GM15510 (cell line): ENCODE measurements around the gene MAP6.

Source experiments
- POLR2A ChIP-seq: IDR thresholded peaks from 3 replicates; pipeline ENCODE4 v1.6.1; 2011; ENCODE audit warnings: borderline replicate concordance; ENCODE audit not compliant: insufficient read length; ENCODE audit errors: extremely low read depth

The MAP6 gene

DNA sequence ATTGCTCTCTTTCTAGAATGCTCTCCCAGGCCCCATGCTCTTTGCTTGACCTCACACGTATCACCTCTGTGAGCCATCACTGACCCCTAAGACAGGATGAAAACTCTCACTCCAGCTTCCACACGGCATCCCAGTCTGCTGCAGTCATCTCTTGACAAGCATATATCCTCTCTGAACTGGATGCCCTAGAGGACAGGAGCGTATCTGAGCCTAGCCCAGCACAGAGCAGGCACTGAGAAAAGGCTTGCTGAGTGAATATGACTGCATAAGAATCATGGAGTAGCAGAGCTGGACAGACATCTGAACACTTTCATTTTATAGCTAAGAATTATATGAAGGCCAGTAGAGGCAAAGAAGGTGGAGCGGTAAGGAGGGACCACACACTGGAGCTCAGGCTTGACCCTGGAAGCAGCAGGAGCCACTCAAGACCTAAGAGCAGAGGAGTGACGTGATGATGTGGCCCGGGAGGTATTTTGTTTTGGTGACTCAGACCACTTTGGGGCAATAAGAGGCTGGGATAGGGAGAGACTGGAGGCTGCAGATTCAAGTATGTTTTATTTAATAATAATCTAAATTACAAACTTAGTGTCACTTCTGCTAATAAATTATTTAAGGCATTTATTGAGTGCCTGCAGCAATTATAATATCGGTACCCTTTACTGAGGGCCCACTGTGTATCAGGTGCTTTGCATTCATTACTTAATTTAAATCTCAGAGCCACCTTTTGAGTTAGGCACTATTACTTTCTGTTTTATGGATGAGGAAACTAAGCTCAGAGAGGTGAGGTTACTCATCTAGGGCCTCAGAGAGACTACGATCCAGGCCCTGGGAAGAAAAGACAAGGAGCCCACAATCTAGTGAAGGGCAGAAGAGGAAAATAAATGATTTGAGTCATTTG lies 42.6 kb downstream of the MAP6 start:
- TF ChIP-seq POLR2A: no peak

GRCh38 chr11:75625021-75625420 lies 43.8 kb downstream of the MAP6 start:
- no peak for TF ChIP-seq POLR2A

GRCh38 chr11:75616281-75616680 lies 52.6 kb downstream of the MAP6 start:
- no peak for TF ChIP-seq POLR2A

DNA sequence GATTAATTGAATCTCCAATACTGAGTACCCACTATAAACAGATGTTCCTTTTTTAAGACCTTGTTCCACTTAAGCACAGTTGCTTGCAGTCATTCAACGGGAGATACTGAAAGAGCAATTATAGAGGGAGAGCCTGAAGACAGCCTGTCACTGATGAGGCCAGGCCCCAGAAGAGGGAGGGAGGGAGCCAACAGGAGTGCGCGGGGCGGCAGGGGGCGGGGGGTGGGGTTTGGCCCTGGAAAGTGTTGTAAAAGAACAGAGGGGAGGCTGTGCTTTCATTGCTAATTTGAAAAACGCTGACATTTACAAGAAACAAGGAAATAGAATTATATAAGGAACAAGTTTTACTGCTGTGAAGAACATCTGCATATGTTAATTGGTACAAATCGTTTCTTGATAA lies 53.1 kb downstream of the MAP6 start:
- TF ChIP-seq POLR2A: no peak

DNA sequence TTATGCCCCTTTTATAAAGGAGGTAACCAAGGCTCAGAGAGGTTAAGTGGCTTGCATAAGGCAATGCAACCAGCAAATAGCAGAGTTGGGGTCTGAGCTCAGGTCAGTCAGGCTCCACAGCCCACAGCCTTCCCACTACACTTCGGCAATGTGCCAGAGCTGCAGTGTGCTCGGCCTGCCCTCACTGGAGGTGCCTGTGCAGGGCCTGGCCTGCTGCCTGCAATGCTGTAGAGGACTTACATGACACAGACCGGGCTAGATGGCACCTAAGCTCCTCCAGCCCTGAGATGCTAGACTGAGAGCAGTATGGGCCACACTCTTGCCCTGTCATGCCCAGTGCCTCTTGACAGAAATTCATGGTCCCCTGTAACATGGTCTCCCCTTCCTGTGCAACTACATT lies 57.0 kb downstream of the MAP6 start:
- TF ChIP-seq POLR2A: no peak

DNA sequence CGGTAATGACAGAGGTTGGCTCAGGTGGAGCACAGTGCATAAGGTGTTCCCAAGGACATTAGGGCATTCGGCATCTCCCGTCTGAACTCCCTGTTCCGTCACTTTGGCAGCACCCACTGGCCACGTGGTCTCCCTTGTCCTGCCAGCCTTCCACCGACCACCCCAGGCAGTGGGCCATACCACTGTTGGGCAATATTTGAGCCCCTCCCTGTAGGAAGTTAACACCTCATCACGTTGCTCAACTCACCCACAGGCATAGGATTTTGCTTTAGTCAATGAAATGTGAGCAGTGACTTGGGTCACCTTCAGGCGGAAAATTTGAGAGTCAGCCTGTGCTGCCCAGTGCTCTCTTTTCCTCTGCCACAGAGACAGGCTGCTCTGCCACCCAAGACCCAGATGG lies 62.7 kb downstream of the MAP6 start:
- no peak for TF ChIP-seq POLR2A

DNA sequence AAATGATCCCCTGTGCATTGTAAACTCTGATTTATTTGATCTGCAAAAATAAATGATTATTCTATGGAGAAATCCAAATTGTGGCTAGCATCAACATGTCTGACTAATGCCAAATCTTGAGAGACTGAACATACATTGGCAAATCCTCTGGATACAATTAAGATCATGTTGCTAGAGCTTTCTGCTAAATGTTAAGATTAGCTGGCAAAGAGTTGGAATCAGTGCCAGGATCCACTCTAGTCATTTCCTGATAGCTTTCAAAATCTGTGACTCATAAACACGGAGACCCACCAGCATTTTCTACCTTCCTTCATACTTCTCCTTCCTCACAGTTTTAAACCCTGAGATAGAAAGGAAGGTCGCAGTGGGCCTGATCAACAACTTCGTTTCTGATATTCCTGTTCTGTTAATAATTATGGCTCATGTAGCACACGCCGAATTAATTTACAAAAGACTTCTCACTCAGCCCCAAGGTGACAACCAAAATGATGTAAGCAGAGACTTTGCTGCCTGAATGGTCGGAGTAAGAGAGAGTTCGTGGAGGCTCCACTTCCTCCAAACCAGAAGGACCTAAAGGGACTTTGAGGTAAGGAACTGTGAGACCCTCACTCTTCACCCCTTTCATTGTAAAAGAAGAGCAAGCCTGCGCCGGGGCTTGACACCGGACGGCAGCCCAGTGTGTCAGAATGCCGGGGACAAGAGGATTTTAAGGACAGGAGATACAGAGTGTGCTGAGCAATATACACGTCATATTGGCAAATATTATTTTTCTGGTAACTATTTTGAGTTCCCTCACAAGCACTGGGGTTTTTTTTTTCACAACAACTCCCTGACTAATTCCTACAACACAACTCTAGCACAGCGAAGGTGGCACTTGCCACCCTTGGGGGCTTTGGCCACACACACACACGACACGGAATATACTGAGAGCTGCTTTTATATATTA lies 64.8 kb downstream of the MAP6 start:
- TF ChIP-seq POLR2A: no peak

- no peak for TF ChIP-seq POLR2A
Observed at GRCh38 chr11:75602951-75603350, 65.9 kb downstream of the MAP6 start.

- no peak for TF ChIP-seq POLR2A
Observed at GRCh38 chr11:75601494-75601893, 67.3 kb downstream of the MAP6 start.

GRCh38 chr11:75600356-75600755 lies 68.5 kb downstream of the MAP6 start:
- TF ChIP-seq POLR2A: no peak

- no peak for TF ChIP-seq POLR2A
Observed at GRCh38 chr11:75598900-75599299, 69.9 kb downstream of the MAP6 start.

DNA sequence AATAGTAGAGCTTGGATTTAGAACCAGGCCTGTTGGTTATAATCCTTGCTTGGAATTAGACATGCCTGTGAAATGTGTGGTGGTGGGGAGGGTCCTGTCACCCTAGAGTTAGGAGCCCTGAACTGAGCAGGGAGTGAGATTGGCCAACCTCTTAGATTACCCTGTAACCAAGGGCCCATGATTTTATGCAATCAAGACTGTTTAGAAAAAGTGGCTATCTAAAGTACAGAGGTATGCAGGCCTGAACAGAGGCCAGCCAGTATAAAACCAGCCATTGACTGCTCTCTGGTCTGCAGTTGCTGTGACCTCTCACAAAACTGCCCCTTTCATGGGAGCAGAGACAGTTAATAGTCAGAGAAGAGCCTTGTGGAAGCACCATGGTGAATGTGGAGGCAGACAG lies 70.6 kb downstream of the MAP6 start:
- no peak for TF ChIP-seq POLR2A

DNA sequence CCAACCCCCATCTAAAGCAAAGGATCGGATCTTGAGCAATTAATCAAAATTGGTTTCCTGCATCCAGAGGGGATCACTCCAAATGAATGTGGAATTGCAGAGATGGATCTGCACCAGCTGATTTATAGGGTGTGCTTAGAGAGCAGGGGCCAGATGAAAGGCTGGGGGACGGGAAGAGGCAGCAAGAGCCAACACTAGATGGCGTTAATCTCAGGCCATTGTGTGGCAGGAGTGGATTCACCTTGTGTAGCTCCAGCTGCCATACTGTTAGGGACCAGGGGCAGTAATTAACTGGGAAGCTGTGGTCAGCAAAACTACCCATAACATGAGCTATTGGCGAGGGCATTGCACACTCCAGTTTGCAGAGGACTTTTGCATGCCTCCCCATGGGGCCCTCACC lies 71.2 kb downstream of the MAP6 start:
- TF ChIP-seq POLR2A: no peak

GRCh38 chr11:75596914-75597313 lies 71.9 kb downstream of the MAP6 start:
- no peak for TF ChIP-seq POLR2A

DNA sequence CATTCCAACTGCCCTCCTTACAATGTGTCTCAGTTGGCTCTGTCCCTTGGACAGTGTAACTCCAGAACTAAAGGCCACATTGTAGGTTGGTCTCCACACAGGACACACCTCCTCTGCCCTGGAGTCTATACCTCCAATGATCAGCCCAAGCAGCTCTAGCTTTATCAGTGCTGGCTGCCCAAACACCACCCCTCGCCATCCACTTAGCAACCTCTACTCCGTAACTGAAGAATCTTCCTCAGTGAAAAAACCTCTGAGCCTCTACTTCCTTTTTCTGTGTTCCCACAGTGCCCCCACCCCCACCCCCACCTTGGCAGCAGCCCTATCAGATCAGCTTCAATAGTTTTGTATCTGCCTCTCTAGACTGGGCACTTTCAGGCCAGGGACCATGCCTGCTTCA lies 73.4 kb downstream of the MAP6 start:
- no peak for TF ChIP-seq POLR2A

GRCh38 chr11:75594211-75594610 lies 74.6 kb downstream of the MAP6 start:
- TF ChIP-seq POLR2A: no peak

- TF ChIP-seq POLR2A: no peak
Observed at GRCh38 chr11:75593286-75593915, 75.4 kb downstream of the MAP6 start.
